GM12878 (cell line): ENCODE measurements around the gene ANKRD50. TPM values are rescaled to one million over a fixed set of nuclear protein-coding genes. Genes with fewer than 3 reads are reported as not detected.

ENCODE experiments used
- ATAC-seq: fragments of 200-7000 bp; cut with Tn5 transposase; 3 replicates; pipeline ENCODE4 v1.9.1; 2020; ENCODE audit warnings: mild to moderate bottlenecking, moderate library complexity
- BruUV-seq: library from RNA; stranded (reverse); fragments of 400-500 nt; replicated peaks from 2 replicates; lab custom pipeline; 2021; lab: Mats Ljungman, UMichigan
- CTCF ChIA-PET: fragments of 300-600 bp; sonication (Branson Sonifier 250); formaldehyde crosslinking; extraction: SDS; loops from one replicate; lab custom pipeline; 2021; ENCODE audit warnings: inconsistent platforms; lab: Yijun Ruan, JAX
- POLR2A ChIA-PET: fragments of 350-600 bp; formaldehyde crosslinking; extraction: SDS; loops from one replicate; lab custom pipeline; 2021; ENCODE audit warnings: inconsistent platforms; lab: Charles Lee
- RAD21 ChIA-PET: fragments of 300-600 bp; sonication (Branson Sonifier 250); formaldehyde crosslinking; loops from one replicate; lab custom pipeline; 2023; ENCODE audit warnings: antibody characterized with exemption; ENCODE audit not compliant: unreplicated experiment; lab: Charles Lee
- SMC1A ChIA-PET: fragments of 300-600 bp; sonication (Branson Sonifier 250); formaldehyde crosslinking; loops from one replicate; lab custom pipeline; 2023; ENCODE audit not compliant: unreplicated experiment, uncharacterized antibody; lab: Charles Lee
- DNase-seq: peaks from one replicate; pipeline ENCODE4 v3.0.0-alpha.2; 2011; ENCODE audit warnings: low read depth, low spot score
- FAIRE-seq: peaks from 3 replicates; lab custom pipeline; 2011; peaks lifted over from hg19 to GRCh38; lab: Jason Lieb, UNC
- H2AFZ ChIP-seq: 2 replicates; pipeline ENCODE4 v1.6.0; 2011; ENCODE audit warnings: low read depth, low read length, control low read depth; ENCODE audit not compliant: control insufficient read depth
- H3K27ac ChIP-seq: 2 replicates; pipeline ENCODE4 v1.5.1; 2011; ENCODE audit warnings: control low read depth; ENCODE audit not compliant: control insufficient read depth, insufficient read depth
- H3K27me3 ChIP-seq, 2 experiments: replicated peaks in 1 of 2; 2 replicates each; pipeline versions ENCODE4 v1.6.0 to v1.6.1; 2011; ENCODE audit warnings: low read length in 1 of 2; ENCODE audit not compliant: control insufficient read depth in 2 of 2, insufficient read depth in 2 of 2
- H3K36me3 ChIP-seq, 2 experiments: 2 replicates each; pipeline ENCODE4 v1.5.1; 2011; ENCODE audit warnings: low read length in 1 of 2; ENCODE audit not compliant: control insufficient read depth in 2 of 2, insufficient read depth in 2 of 2
- H3K4me1 ChIP-seq: 2 replicates; pipeline ENCODE4 v1.6.1; 2011; ENCODE audit warnings: mild to moderate bottlenecking, low read length, moderate library complexity, mixed read lengths; ENCODE audit not compliant: control insufficient read depth, insufficient read depth
- H3K4me2 ChIP-seq: 2 replicates; pipeline ENCODE4 v1.6.0; 2011; ENCODE audit warnings: control low read depth; ENCODE audit not compliant: control insufficient read depth, insufficient read depth
- H3K4me3 ChIP-seq: fragments of 200-600 bp; sonication (generic); 2 replicates; pipeline ENCODE4 v1.5.1; 2016
- H3K79me2 ChIP-seq: 2 replicates; pipeline ENCODE4 v1.6.0; 2011; ENCODE audit warnings: low read length; ENCODE audit not compliant: control insufficient read depth, insufficient read depth
- H3K9ac ChIP-seq: 2 replicates; pipeline ENCODE4 v1.8.0; 2011; ENCODE audit warnings: low read length, control low read depth, mixed read lengths; ENCODE audit not compliant: control insufficient read depth, insufficient read depth
- H3K9me3 ChIP-seq: replicated peaks from 3 replicates; pipeline ENCODE4 v1.5.1; 2011; ENCODE audit warnings: mild to moderate bottlenecking, low read length; ENCODE audit not compliant: control insufficient read depth, insufficient read depth
- H4K20me1 ChIP-seq: 2 replicates; pipeline ENCODE4 v1.6.0; 2011; ENCODE audit not compliant: control insufficient read depth, insufficient read depth
- ASH2L ChIP-seq: fragments of 300-600, 200-600 bp; sonication (generic); IDR thresholded peaks from 2 replicates; pipeline ENCODE4 v1.6.1; 2017; ENCODE audit warnings: low read depth, mild to moderate bottlenecking, borderline replicate concordance
- IRF4 ChIP-seq: IDR thresholded peaks from 2 replicates; pipeline ENCODE4 v1.6.1; 2011; ENCODE audit warnings: low read depth, low read length
- SIN3A ChIP-seq: IDR thresholded peaks from 2 replicates; pipeline ENCODE4 v1.6.1; 2012; ENCODE audit warnings: low read depth, low read length, improper control_type of control experiment
- SMARCA5 ChIP-seq: fragments of 450-650 bp; IDR thresholded peaks from 2 replicates; pipeline ENCODE4 v1.6.1; 2017; ENCODE audit warnings: mild to moderate bottlenecking
- TCF7 ChIP-seq: IDR thresholded peaks from 2 replicates; pipeline ENCODE4 v1.6.1; 2014; ENCODE audit warnings: antibody characterized with exemption, borderline replicate concordance
- YBX1 ChIP-seq: fragments of 450-650 bp; IDR thresholded peaks from 2 replicates; pipeline ENCODE4 v1.6.1; 2016; ENCODE audit warnings: antibody characterized with exemption
- ZBED1 ChIP-seq: IDR thresholded peaks from 2 replicates; pipeline ENCODE4 v1.6.1; 2016; ENCODE audit warnings: borderline replicate concordance
- ZNF622 ChIP-seq: fragments of 450-650 bp; IDR thresholded peaks from 2 replicates; pipeline ENCODE4 v1.6.1; 2017; ENCODE audit warnings: mild to moderate bottlenecking, inconsistent platforms
- WGBS: methylation state at CpG from one replicate; pipeline ENCODE4 v1.1.6; 2016; ENCODE audit warnings: low lambda C conversion rate; ENCODE audit not compliant: insufficient replicate concordance, insufficient coverage; ENCODE audit errors: missing lambda C conversion rate; 5-methylcytosine and 5-hydroxymethylcytosine counted together
- in situ Hi-C: fragments of 300-500 bp; cut with MboI; formaldehyde crosslinking; loops from 9 replicates; pipeline ENCODE4 v1.14.3; 2018; ENCODE audit warnings: mixed read lengths
- intact Hi-C: fragments of 100-400 bp; cut with micrococcal nuclease; formaldehyde crosslinking; loops from one replicate; pipeline ENCODE4 v1.14.2; 2022; ENCODE audit not compliant: unreplicated experiment
- polyA plus RNA-seq, 11 experiments: library from polyadenylated mRNA; depleted of rRNA in 4 of 11; unstranded in 6 of 11; stranded (reverse) in 5 of 11; fragments of >200 nt; fragmentation: Nextera tagmentation in 4 of 11; fragmentation: Illumina TruSeq in 1 of 11; extraction: Ambion mirVana in 4 of 11; extraction: Trizol in 1 of 11; gene quantifications; 1 replicate in 1 of 11; 2 replicates in 10 of 11; pipeline versions ENCODE4 v1.2.1 to v1.2.3, GENCODE V29; 2011 to 2016; ENCODE audit warnings: inconsistent platforms in 2 of 11, missing spikeins in 2 of 11, low read depth in 1 of 11
- total RNA-seq, 4 experiments: library from RNA; depleted of rRNA in 3 of 4; stranded (reverse); fragments of >200 nt in 3 of 4; fragmentation: Illumina TruSeq in 1 of 4; extraction: Trizol in 1 of 4; gene quantifications; 2 replicates each; pipeline versions ENCODE4 v1.2.1 to v1.2.3, GENCODE V29; 2013 to 2021
- TF ChIP-seq, protein P1 (sequence below): IDR thresholded peaks from 2 replicates; pipeline ENCODE4 v1.6.1; 2011; ENCODE audit warnings: low read depth, low read length, improper control_type of control experiment, borderline replicate concordance
- TF ChIP-seq, protein P2 (sequence below), 3 experiments: IDR thresholded peaks in 2 of 3; conservative IDR thresholded peaks in 1 of 3; 2 replicates each; pipeline ENCODE4 v1.5.1; 2011; ENCODE audit warnings: low read depth in 3 of 3, low read length in 3 of 3, mild to moderate bottlenecking in 3 of 3, control low read depth in 2 of 3, moderate library complexity in 2 of 3, inconsistent platforms in 1 of 3, mixed read lengths in 1 of 3; ENCODE audit not compliant: control insufficient read depth in 2 of 3, insufficient read depth in 1 of 3; ENCODE audit errors: extremely low read depth in 1 of 3

ANKRD50 gene
- total and polyA plus RNA-seq, 10 of the 15 experiments (the other 5 are each of a cell fraction or from before 2014, with no cell fraction given), result under 0.01 to 0.10 (median 0.03) TPM; not detected in 1

- TF ChIP-seq ZBED1, result no peak
- TF ChIP-seq TCF7, result no peak
- no peak for TF ChIP-seq ASH2L
- TF ChIP-seq ZNF622, result no peak
- TF ChIP-seq SIN3A, result no peak
- TF ChIP-seq, protein P1, sequence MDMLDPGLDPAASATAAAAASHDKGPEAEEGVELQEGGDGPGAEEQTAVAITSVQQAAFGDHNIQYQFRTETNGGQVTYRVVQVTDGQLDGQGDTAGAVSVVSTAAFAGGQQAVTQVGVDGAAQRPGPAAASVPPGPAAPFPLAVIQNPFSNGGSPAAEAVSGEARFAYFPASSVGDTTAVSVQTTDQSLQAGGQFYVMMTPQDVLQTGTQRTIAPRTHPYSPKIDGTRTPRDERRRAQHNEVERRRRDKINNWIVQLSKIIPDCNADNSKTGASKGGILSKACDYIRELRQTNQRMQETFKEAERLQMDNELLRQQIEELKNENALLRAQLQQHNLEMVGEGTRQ, result no peak
- no peak for TF ChIP-seq SMARCA5
- TF ChIP-seq YBX1, result no peak
- no peak for TF ChIP-seq IRF4
Observed at GRCh38 chr4:124754681-124755080, 42.1 kb upstream of the ANKRD50 start (continued).

DNA sequence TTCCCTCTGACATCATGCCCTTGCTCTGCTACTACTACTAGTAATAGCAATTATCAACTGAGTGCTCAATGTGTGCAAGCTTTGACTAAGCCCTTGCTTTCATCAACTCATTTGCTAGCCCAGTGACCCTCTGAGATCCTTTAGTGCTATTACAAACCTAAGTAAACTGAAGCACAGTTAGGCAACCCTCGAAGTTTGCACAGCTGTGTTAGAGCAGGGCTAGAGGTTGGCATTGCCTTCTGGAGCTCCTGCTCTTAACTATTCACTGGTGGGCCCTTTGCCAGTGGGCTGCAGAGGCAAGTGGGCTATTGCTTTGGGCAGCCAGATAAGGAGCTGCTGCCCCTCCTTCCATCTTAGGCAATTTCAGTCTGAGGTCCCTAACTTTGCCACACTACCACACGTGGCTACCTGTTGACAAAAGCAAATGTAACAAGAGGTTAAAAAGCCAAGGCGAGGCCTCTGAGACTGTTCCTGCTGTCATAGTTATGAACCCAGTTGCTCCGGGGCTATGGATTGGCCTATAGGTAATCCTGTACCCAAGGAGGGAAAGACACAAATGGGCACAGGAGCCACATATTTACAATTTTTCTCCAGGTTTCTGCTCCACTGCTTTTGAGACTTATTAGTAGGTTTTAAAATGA lies 41.5 kb upstream of the ANKRD50 start:
- Histone ChIP-seq H3K36me3 (no peaks in the 10 kb centered on the region), H3K9me3 (no peaks in the 10 kb centered on the region), H3K79me2 (no peaks in the 10 kb centered on the region)
- in situ Hi-C loops, result no loop called here
- no TSS peak for BruUV-seq
- ChIA-PET RAD21 (no interaction called here), CTCF (no interaction called here)
- TF ChIP-seq, protein P2, sequence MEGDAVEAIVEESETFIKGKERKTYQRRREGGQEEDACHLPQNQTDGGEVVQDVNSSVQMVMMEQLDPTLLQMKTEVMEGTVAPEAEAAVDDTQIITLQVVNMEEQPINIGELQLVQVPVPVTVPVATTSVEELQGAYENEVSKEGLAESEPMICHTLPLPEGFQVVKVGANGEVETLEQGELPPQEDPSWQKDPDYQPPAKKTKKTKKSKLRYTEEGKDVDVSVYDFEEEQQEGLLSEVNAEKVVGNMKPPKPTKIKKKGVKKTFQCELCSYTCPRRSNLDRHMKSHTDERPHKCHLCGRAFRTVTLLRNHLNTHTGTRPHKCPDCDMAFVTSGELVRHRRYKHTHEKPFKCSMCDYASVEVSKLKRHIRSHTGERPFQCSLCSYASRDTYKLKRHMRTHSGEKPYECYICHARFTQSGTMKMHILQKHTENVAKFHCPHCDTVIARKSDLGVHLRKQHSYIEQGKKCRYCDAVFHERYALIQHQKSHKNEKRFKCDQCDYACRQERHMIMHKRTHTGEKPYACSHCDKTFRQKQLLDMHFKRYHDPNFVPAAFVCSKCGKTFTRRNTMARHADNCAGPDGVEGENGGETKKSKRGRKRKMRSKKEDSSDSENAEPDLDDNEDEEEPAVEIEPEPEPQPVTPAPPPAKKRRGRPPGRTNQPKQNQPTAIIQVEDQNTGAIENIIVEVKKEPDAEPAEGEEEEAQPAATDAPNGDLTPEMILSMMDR (IDR thresholded peaks at IDR 0.05 in 2 of 3, conservative IDR thresholded peaks at IDR 0.05 in 1 of 3; ENCODE audit: control insufficient read depth in 2 of 3, extremely low read depth in 1 of 3, insufficient read depth in 1 of 3, low read depth in 3 of 3, low read length in 3 of 3), result no peak
- TF ChIP-seq, all 136 proteins: peak for 0
- FAIRE-seq (no peak), ATAC-seq (no peak), DNase-seq (no peak)
- no peaks in the 10 kb centered on the region for H3K27me3 ChIP-seq
- ChIA-PET POLR2A (no interaction called here), SMC1A (no interaction called here)
- H3K9ac ChIP-seq, result no peak overlapping the region
- H2AFZ ChIP-seq, result no peak overlapping the region
- WGBS, result 19% methylated on average over 4 of the region's 4 CpGs
- no peak overlapping the region for H3K4me3 ChIP-seq
- no peaks in the 10 kb centered on the region for H4K20me1 ChIP-seq
- intact Hi-C loops, result no loop called here
- no peak overlapping the region for H3K4me2 ChIP-seq
- H3K4me1 ChIP-seq, result no peaks in the 10 kb centered on the region
- H3K27ac ChIP-seq, result no peak overlapping the region
